ENCODE results near the gene DUOX1. TPM values are rescaled to one million over a fixed set of nuclear protein-coding genes. Genes with fewer than 3 reads are reported as not detected.
A peak's percentile ranks its signal among the peaks of the same experiment; 100 is the strongest.

DUOX1 gene
- total and polyA plus RNA-seq, 2 donors: 0.61 to 4.3 TPM

GRCh38 chr15:45167631-45168205, 37.9 kb downstream of the DUOX1 start:
- Histone ChIP-seq H3K27me3 (ENCODE audit: control insufficient read depth in 2 of 2, insufficient read depth in 1 of 2, low read length in 1 of 2) (no peaks in the 10 kb centered on the region), H3K4me3 (ENCODE audit: low read length in 2 of 2) (peak overlapping the region; percentile 78 to 87), H3K36me3 (ENCODE audit: control insufficient read depth in 2 of 2, insufficient read depth in 2 of 2, low read length in 1 of 2) (no peaks in the 10 kb centered on the region), H3K9me3 (ENCODE audit: control insufficient read depth in 2 of 2, insufficient read depth in 1 of 2, low read length in 1 of 2) (no peaks in the 10 kb centered on the region), H3K27ac (ENCODE audit: low read depth in 1 of 2, low read length in 1 of 2) (peak overlapping the region; percentile 89 to 97), H3K4me1 (ENCODE audit: control insufficient read depth in 2 of 2, insufficient read depth in 2 of 2, low read length in 2 of 2) (peaks cover 10 to 11% of the 10 kb centered on the region in 2 donors)
- no peak for DNase-seq (ENCODE audit: low read depth in 6 of 9, low spot score in 9 of 9)
- WGBS: 80% methylated on average over 9 of the region's 9 CpGs

DNA sequence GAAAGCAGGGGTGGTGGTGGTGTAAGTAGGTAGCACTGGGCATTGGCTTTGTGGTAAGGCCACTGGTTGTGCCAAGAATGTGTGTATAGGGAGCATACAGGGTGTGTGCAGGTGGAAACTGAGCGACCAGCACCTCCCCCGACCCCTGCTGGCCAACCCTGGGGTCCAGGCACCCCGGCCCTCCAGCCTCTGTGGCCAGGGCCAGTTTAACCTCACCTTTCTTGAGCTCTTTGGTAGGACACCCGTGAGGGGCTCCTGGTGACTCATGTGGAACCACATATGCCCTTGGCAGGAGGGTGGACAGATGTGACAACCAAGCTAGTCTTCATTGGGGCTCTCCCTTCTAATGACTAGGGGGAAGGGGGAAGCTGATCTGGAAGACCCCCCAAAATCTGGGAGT, 38.5 kb downstream of the DUOX1 start:
- Histone ChIP-seq H3K27me3 (ENCODE audit: control insufficient read depth in 2 of 2, insufficient read depth in 1 of 2, low read length in 1 of 2) (no peaks in the 10 kb centered on the region), H3K4me1 (ENCODE audit: control insufficient read depth in 2 of 2, insufficient read depth in 2 of 2, low read length in 2 of 2) (peaks cover 10 to 11% of the 10 kb centered on the region in 2 donors), H3K9me3 (ENCODE audit: control insufficient read depth in 2 of 2, insufficient read depth in 1 of 2, low read length in 1 of 2) (no peaks in the 10 kb centered on the region), H3K36me3 (ENCODE audit: control insufficient read depth in 2 of 2, insufficient read depth in 2 of 2, low read length in 1 of 2) (no peaks in the 10 kb centered on the region), H3K27ac (ENCODE audit: low read depth in 1 of 2, low read length in 1 of 2) (no peak overlapping the region), H3K4me3 (ENCODE audit: low read length in 2 of 2) (no peak overlapping the region)
- WGBS: 97% methylated on average over 4 of the region's 4 CpGs
- DNase-seq (ENCODE audit: low read depth in 6 of 9, low spot score in 9 of 9): no peak

DNA sequence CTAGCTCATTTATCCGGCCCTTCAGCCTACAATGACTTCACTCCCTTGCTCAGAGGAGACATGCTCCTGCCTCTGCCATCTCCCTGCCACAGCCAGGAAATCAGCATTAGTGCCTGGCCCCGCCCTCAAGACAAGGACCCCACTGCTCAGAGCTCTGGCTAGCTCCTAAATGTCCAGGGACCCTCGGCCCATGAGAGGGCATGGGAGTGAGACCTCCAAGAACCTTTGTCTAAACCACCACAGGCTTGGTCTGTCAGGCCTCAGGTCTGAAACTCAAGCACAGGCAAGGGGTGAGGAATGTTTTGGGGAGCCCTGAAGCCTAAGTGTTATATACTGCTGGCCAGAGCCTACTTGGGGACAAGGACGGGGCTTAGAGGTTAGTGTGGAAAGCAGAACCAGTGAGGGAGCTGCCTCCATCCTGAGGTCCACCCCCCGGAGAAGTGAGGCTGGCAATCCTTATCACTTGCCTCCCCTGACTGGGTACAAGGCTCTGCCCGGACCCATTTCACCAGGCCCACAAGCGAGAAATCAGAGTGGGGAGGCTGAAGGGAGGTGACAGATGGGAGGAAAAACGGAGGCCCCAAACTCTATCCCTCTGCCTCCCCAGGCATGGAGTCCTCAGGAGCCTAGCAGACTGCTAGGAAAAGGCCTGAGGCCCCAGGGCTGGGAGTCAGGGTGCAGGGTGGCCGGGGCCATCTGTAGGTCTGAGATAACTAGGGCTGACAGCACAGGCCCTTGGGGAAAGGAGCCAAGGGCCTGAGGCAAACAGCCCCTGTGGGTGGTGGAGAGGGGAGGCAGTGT, 39.2 kb downstream of the DUOX1 start:
- Histone ChIP-seq H3K9me3 (ENCODE audit: control insufficient read depth in 2 of 2, insufficient read depth in 1 of 2, low read length in 1 of 2) (no peaks in the 10 kb centered on the region), H3K27ac (ENCODE audit: low read depth in 1 of 2, low read length in 1 of 2) (no peak overlapping the region), H3K4me3 (ENCODE audit: low read length in 2 of 2) (no peak overlapping the region), H3K4me1 (ENCODE audit: control insufficient read depth in 2 of 2, insufficient read depth in 2 of 2, low read length in 2 of 2) (peaks cover 10 to 11% of the 10 kb centered on the region in 2 donors), H3K36me3 (ENCODE audit: control insufficient read depth in 2 of 2, insufficient read depth in 2 of 2, low read length in 1 of 2) (no peaks in the 10 kb centered on the region), H3K27me3 (ENCODE audit: control insufficient read depth in 2 of 2, insufficient read depth in 1 of 2, low read length in 1 of 2) (no peaks in the 10 kb centered on the region)
- WGBS: 96% methylated on average over 9 of the region's 9 CpGs
- DNase-seq (ENCODE audit: low read depth in 6 of 9, low spot score in 9 of 9): no peak

DNA sequence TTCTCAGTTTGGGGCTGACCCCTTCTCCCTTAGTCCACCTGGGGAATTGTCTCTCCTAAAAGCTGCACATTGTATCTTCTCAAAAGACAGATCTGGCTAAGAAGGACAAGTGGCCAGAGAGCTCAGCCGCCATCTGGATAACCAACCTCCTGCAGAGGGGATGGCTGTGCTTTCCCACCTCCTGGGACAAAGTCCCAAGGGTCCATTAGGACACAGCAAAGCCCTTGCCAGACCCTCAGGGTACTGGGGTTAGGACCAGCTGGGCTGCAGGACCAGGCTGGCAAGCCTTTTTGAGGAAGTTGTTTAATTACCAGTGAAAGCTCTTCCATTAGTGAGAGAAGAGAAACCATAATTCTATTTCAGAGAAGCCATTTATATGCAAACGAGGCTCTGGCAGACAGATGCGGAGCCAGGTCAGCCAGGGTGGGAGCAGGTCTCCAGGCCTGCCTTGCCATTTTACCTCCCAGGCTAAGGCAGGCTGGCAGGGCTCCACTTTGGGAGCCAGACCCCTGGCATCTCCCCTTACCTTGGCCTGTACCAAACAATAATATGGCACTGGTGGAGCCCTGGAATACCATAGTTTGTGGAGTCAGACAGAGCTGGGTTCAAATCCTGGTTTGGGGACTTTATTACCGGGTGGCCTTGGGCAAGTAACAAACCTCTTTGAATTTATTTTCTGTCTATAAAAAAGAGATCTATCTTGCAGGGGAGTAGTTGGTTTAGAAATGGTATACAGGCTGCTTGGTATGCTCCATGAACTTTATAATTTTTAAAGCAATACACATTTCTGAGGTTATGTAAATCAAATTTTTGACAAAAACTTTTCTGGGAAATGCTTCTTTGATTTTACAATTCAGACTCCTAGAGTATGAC, 40.0 kb downstream of the DUOX1 start:
- Histone ChIP-seq H3K4me3 (ENCODE audit: low read length in 2 of 2) (no peak overlapping the region), H3K36me3 (ENCODE audit: control insufficient read depth in 2 of 2, insufficient read depth in 2 of 2, low read length in 1 of 2) (no peaks in the 10 kb centered on the region), H3K4me1 (ENCODE audit: control insufficient read depth in 2 of 2, insufficient read depth in 2 of 2, low read length in 2 of 2) (peaks cover 10 to 11% of the 10 kb centered on the region in 2 donors), H3K27me3 (ENCODE audit: control insufficient read depth in 2 of 2, insufficient read depth in 1 of 2, low read length in 1 of 2) (no peaks in the 10 kb centered on the region), H3K9me3 (ENCODE audit: control insufficient read depth in 2 of 2, insufficient read depth in 1 of 2, low read length in 1 of 2) (no peaks in the 10 kb centered on the region), H3K27ac (ENCODE audit: low read depth in 1 of 2, low read length in 1 of 2) (no peak overlapping the region)
- WGBS: 86% methylated on average over 4 of the region's 4 CpGs
- DNase-seq (ENCODE audit: low read depth in 6 of 9, low spot score in 9 of 9): no peak

GRCh38 chr15:45171912-45172311, 42.1 kb downstream of the DUOX1 start:
- Histone ChIP-seq H3K9me3 (ENCODE audit: control insufficient read depth in 2 of 2, insufficient read depth in 1 of 2, low read length in 1 of 2) (no peaks in the 10 kb centered on the region), H3K27me3 (ENCODE audit: control insufficient read depth in 2 of 2, insufficient read depth in 1 of 2, low read length in 1 of 2) (no peaks in the 10 kb centered on the region), H3K27ac (ENCODE audit: low read depth in 1 of 2, low read length in 1 of 2) (no peak overlapping the region), H3K4me3 (ENCODE audit: low read length in 2 of 2) (no peak overlapping the region), H3K36me3 (ENCODE audit: control insufficient read depth in 2 of 2, insufficient read depth in 2 of 2, low read length in 1 of 2) (no peaks in the 10 kb centered on the region), H3K4me1 (ENCODE audit: control insufficient read depth in 2 of 2, insufficient read depth in 2 of 2, low read length in 2 of 2) (peaks cover 0 to 4% of the 10 kb centered on the region in 2 donors)
- no peak for DNase-seq (ENCODE audit: low read depth in 6 of 9, low spot score in 9 of 9)
- 98% methylated on average over 12 of the region's 12 CpGs for WGBS

- WGBS: 95% methylated on average over 6 of the region's 6 CpGs
- Histone ChIP-seq H3K27me3 (ENCODE audit: control insufficient read depth in 2 of 2, insufficient read depth in 1 of 2, low read length in 1 of 2) (no peaks in the 10 kb centered on the region), H3K9me3 (ENCODE audit: control insufficient read depth in 2 of 2, insufficient read depth in 1 of 2, low read length in 1 of 2) (no peaks in the 10 kb centered on the region), H3K4me1 (ENCODE audit: control insufficient read depth in 2 of 2, insufficient read depth in 2 of 2, low read length in 2 of 2) (no peaks in the 10 kb centered on the region), H3K27ac (ENCODE audit: low read depth in 1 of 2, low read length in 1 of 2) (no peak overlapping the region), H3K36me3 (ENCODE audit: control insufficient read depth in 2 of 2, insufficient read depth in 2 of 2, low read length in 1 of 2) (no peaks in the 10 kb centered on the region), H3K4me3 (ENCODE audit: low read length in 2 of 2) (no peak overlapping the region)
- DNase-seq (ENCODE audit: low read depth in 6 of 9, low spot score in 9 of 9): no peak
Measured at GRCh38 chr15:45174069-45174468, 44.3 kb downstream of the DUOX1 start.

DNA sequence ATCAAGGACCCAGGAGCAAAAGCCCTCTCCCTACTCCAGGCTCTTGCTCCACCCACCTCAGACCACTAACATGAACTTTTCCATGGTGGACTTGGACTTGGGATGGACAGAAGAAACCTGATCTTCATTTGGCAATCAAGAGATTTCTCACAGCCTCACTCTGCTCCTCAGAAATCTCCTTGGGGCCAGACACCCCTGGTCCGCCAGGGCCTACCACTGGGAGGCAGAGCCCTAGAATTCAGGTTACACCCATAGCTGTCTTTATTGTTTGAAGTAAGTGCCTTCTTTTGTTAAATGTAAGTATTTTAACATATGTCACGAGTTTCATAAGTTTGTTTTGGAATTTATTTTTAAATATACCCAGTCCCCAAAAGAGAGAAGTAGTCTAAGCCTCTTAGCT, 44.8 kb downstream of the DUOX1 start:
- Histone ChIP-seq H3K9me3 (ENCODE audit: control insufficient read depth in 2 of 2, insufficient read depth in 1 of 2, low read length in 1 of 2) (no peaks in the 10 kb centered on the region), H3K36me3 (ENCODE audit: control insufficient read depth in 2 of 2, insufficient read depth in 2 of 2, low read length in 1 of 2) (no peaks in the 10 kb centered on the region), H3K27ac (ENCODE audit: low read depth in 1 of 2, low read length in 1 of 2) (no peak overlapping the region), H3K27me3 (ENCODE audit: control insufficient read depth in 2 of 2, insufficient read depth in 1 of 2, low read length in 1 of 2) (no peaks in the 10 kb centered on the region), H3K4me3 (ENCODE audit: low read length in 2 of 2) (no peak overlapping the region), H3K4me1 (ENCODE audit: control insufficient read depth in 2 of 2, insufficient read depth in 2 of 2, low read length in 2 of 2) (no peaks in the 10 kb centered on the region)
- DNase-seq (ENCODE audit: low read depth in 6 of 9, low spot score in 9 of 9): no peak
- WGBS: 89% methylated on average over 2 of the region's 2 CpGs

GRCh38 chr15:45177285-45177684, 47.5 kb downstream of the DUOX1 start:
- no peak for DNase-seq (ENCODE audit: low read depth in 6 of 9, low spot score in 9 of 9)
- Histone ChIP-seq H3K27ac (ENCODE audit: low read depth in 1 of 2, low read length in 1 of 2) (no peak overlapping the region), H3K4me3 (ENCODE audit: low read length in 2 of 2) (no peak overlapping the region), H3K27me3 (ENCODE audit: control insufficient read depth in 2 of 2, insufficient read depth in 1 of 2, low read length in 1 of 2) (no peaks in the 10 kb centered on the region), H3K9me3 (ENCODE audit: control insufficient read depth in 2 of 2, insufficient read depth in 1 of 2, low read length in 1 of 2) (no peaks in the 10 kb centered on the region), H3K4me1 (ENCODE audit: control insufficient read depth in 2 of 2, insufficient read depth in 2 of 2, low read length in 2 of 2) (no peaks in the 10 kb centered on the region), H3K36me3 (ENCODE audit: control insufficient read depth in 2 of 2, insufficient read depth in 2 of 2, low read length in 1 of 2) (no peaks in the 10 kb centered on the region)
- WGBS: 97% methylated on average over 3 of the region's 3 CpGs
